GM18861 (cell line): Measurements from ENCODE around the gene AIRE.
A peak's percentile ranks its signal among the peaks of the same experiment; 100 is the strongest.
"Not testable (repeated sequence)": the region's sequence is repeated elsewhere in the genome, so short reads cannot be mapped to it uniquely, and the experiment has no call there.

Experiments used
- ATAC-seq: cut with Tn5 transposase; IDR thresholded peaks from one replicate; pipeline ENCODE4 v1.9.1; 2021; ENCODE audit not compliant: unreplicated experiment

AIRE gene

DNA sequence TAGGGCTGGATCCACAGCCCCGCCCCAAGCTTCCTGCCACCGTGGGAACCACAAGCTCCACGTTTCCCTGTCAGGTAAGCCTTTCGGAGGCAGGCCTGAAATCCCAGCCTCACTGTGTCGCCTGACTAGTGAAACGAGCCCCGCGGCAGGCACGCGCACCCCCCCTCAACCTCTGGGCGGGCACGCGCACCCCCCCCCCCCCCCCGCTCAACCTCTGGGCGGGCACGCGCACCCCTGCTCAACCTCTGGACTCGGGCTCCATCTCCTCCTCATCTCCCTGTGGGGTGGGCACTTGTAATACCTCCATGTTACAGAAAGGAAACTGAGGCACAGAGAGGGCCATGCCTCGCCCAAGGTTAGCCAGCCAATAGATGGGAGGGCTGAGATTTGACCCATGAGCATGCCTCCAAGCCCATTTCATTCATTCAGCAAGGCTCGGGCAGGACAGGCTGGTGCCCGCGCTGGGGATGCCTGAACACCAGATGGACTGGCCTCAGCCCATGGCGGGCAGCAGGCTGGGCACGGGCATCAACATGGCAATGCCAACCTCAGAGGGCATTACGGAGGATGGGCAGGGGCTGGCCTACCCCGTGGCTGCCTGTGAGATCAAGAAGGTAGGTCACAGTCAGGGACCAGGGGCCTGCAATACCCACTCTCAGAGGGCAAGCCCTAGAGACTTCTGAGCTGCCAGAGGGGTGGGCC, 48.8 kb downstream of the AIRE start:
- no peak for ATAC-seq

- no peak for ATAC-seq
These were observed 49.8 kb downstream of the AIRE start for GRCh38 chr21:44335266-44336059.

GRCh38 chr21:44337449-44337848, 51.8 kb downstream of the AIRE start:
- ATAC-seq = no peak

GRCh38 chr21:44337941-44338895, 52.5 kb downstream of the AIRE start:
- no peak for ATAC-seq

- ATAC-seq = peak; percentile 80
These were observed 53.6 kb downstream of the AIRE start, which contains the start of gene CFAP410 for GRCh38 chr21:44338971-44339910. Gene CFAP410, minus strand, starts transcription at chr21:44339390. Its CDS starts 196 bp downstream, at chr21:44339194.

DNA sequence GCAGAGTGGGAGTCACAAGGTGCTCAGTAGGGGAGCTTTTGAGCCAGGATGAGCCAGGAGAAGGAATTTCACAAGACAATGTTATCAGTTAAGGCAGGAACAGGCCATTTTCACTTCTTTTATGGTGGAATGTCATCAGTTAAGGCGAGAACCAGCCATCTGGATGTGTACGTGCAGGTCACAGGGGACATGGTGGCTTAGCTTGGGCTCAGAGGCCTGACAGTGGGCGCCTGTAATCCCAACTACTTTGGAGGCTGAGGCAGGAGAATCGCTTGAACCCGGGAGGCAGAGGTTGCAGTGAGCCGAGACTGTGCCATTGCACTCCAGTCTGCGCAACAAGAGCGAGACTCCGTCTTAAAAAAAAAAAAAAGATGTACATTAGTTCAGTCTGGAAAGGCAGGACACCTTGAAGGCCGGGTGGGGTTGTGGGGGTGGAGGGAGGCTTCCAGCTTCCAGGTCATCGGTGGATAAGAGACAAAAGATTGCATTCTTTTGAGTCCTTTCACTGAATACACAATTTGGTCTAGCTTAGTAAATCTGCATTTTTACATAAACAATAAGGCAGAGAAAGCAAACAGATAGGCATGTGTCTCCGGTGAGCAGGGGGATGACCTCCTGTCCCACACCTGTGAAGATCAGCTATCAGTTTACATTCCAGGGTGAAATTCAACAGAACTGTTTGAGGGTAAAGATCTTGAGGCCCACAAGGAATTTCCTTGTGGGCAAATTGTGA, 56.2 kb downstream of the AIRE start:
- ATAC-seq = not testable (repeated sequence)

DNA sequence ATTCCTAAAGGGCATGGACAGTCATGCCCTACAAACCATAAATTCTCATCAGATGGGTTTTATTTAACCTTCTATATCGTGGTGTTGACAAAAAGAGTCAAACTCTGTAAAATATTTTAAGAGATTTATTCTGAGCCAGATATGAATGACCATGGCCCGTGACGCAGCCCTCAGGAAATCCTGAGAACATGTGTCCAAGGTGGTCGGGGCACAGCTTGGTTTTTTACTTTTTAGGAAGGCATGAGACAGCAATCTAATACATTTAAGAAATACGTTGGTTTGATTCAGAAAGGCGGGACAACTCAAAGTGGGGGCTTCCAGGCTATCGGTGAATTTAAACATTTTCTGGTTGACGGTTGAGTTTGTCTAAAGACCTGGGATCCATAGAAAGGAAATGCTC, 57.3 kb downstream of the AIRE start:
- ATAC-seq = not testable (repeated sequence)

GRCh38 chr21:44344541-44345183, 59.0 kb downstream of the AIRE start:
- ATAC-seq = no peak

- ATAC-seq = no peak
These were observed 59.8 kb downstream of the AIRE start for GRCh38 chr21:44345495-44345894.

DNA sequence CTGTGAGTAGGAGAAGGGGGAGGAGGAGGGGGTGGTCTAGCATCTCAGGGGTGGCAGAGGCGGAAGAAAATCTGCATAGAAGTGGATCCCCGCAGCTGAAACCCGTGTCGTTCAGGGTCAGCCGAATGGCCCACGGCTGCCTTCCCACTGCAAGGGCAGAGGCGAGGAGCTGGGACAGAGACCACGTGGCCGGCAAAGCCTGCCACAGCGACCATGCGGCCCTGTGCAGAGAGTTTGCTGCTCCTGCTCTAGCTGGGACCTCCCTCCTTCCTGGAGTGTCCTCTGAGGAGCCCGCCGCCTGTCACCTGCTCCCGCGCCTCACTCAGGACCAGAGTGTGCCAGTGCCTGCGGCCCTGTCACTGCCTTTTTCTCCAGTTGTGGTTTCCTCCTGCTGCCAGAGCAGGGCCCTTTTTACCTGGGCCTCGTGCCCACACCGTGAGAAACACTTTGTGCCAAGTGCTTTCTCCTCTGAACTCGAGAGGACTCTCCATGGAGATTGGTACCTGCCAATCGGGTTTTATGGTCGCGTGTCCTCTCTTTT, 62.3 kb downstream of the AIRE start:
- ATAC-seq = no peak
